ENCODE results near the gene BTBD8.

- no peak for TF ChIP-seq GATA2 (IDR thresholded peaks at IDR 0.05; ENCODE audit: low read depth, low read length)
- no peak for TF ChIP-seq GATA3 (IDR thresholded peaks at IDR 0.05; ENCODE audit: low read depth, low read length)
These were observed 13.8 kb upstream of the BTBD8 start for GRCh38 chr1:92066321-92066720.
